ENCODE results near the gene HOGA1.

DNA sequence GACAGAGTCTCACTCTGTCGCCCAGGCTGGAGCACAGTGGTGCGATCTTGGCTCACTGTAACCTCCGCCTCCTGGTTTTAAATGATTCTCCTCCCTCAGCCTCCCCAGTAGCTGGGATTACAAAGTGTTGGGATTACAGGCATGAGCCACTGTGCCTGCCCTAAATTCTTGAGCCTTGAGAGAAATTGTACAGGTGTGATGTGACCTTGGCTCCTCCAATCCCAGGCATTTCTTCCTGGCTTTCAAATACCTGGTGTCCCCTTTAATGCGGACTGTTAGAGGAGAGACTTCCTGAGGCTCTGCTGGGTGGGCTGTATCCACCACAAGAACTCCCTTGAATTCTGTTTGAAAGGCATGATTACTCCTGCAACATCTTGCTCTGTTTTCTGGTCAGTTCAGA is 34.1 kb downstream of the HOGA1 start:
- TF ChIP-seq, protein P1, sequence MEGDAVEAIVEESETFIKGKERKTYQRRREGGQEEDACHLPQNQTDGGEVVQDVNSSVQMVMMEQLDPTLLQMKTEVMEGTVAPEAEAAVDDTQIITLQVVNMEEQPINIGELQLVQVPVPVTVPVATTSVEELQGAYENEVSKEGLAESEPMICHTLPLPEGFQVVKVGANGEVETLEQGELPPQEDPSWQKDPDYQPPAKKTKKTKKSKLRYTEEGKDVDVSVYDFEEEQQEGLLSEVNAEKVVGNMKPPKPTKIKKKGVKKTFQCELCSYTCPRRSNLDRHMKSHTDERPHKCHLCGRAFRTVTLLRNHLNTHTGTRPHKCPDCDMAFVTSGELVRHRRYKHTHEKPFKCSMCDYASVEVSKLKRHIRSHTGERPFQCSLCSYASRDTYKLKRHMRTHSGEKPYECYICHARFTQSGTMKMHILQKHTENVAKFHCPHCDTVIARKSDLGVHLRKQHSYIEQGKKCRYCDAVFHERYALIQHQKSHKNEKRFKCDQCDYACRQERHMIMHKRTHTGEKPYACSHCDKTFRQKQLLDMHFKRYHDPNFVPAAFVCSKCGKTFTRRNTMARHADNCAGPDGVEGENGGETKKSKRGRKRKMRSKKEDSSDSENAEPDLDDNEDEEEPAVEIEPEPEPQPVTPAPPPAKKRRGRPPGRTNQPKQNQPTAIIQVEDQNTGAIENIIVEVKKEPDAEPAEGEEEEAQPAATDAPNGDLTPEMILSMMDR (IDR thresholded peaks at IDR 0.05; ENCODE audit: low read depth, low read length): no peak
- TF ChIP-seq POLR2A (IDR thresholded peaks at IDR 0.05; ENCODE audit: extremely low read depth, insufficient read length): no peak
